Mesothelial cell of epicardium (in vitro differentiated cells): ENCODE results near the gene EXOC6. TPM values are rescaled to one million over a fixed set of nuclear protein-coding genes. Genes with fewer than 3 reads are reported as not detected.

Experiments used
- DNase-seq, 2 experiments: peaks; one replicate each; pipeline ENCODE4 v3.0.0; 2021; ENCODE audit warnings: low spot score in 2 of 2; ENCODE audit not compliant: unreplicated experiment in 2 of 2
- H3K27ac Mint-ChIP-seq: 2 replicates; pipeline ENCODE4 v1.8.0; 2021; ENCODE audit warnings: mixed read lengths
- H3K27me3 Mint-ChIP-seq: 2 replicates; pipeline ENCODE4 v1.8.0; 2021; ENCODE audit warnings: low read depth, mixed read lengths
- H3K36me3 Mint-ChIP-seq: 2 replicates; pipeline ENCODE4 v1.8.0; 2021; ENCODE audit warnings: mixed read lengths
- H3K4me1 Mint-ChIP-seq: 2 replicates; pipeline ENCODE4 v1.8.0; 2021; ENCODE audit warnings: mixed read lengths
- H3K4me3 Mint-ChIP-seq: 2 replicates; pipeline ENCODE4 v1.8.0; 2021; ENCODE audit warnings: mild to moderate bottlenecking, moderate library complexity, mixed read lengths
- H3K9me3 Mint-ChIP-seq: 2 replicates; pipeline ENCODE4 v1.8.0; 2021; ENCODE audit warnings: mixed read lengths
- total RNA-seq: library from RNA; stranded (reverse); gene quantifications from 3 replicates; pipeline ENCODE4 v1.2.1, GENCODE V29; 2021
- TF ChIP-seq, protein P1 (sequence below): fragments of 200-600 bp; sonication (generic); IDR thresholded peaks from one replicate; pipeline ENCODE4 v1.5.0; 2021; ENCODE audit warnings: antibody characterized with exemption; ENCODE audit not compliant: unreplicated experiment

EXOC6 gene
- total RNA-seq, 1 donor from 2014 or later: 11.6 TPM

DNA sequence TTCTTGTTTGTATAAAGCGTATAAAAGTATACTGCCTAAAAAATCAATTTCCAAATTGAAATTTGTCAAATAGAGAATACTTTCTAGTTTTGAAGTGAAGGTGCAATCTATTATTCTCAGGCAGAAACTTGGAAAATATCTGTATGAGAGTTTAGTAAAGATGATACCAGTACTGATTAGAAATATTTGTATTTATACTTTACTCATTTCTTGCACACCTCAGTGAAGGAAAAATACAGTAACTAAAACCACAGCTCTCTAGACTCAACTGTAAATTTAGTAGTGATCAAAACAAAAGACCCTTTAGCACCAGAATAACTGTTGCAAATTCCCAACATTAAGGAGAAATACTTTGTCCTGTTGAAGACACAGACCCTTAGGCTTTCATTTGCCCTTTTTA, 140.9 kb downstream of the EXOC6 start:
- Mint-ChIP-seq H3K27me3 (no peaks in the 10 kb centered on the region), H3K4me3 (no peak overlapping the region), H3K36me3 (peaks cover 3% of the 10 kb centered on the region), H3K27ac (no peak overlapping the region), H3K9me3 (no peaks in the 10 kb centered on the region), H3K4me1 (peaks cover 18% of the 10 kb centered on the region)
- TF ChIP-seq, protein P1, sequence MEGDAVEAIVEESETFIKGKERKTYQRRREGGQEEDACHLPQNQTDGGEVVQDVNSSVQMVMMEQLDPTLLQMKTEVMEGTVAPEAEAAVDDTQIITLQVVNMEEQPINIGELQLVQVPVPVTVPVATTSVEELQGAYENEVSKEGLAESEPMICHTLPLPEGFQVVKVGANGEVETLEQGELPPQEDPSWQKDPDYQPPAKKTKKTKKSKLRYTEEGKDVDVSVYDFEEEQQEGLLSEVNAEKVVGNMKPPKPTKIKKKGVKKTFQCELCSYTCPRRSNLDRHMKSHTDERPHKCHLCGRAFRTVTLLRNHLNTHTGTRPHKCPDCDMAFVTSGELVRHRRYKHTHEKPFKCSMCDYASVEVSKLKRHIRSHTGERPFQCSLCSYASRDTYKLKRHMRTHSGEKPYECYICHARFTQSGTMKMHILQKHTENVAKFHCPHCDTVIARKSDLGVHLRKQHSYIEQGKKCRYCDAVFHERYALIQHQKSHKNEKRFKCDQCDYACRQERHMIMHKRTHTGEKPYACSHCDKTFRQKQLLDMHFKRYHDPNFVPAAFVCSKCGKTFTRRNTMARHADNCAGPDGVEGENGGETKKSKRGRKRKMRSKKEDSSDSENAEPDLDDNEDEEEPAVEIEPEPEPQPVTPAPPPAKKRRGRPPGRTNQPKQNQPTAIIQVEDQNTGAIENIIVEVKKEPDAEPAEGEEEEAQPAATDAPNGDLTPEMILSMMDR: no peak
- no peak for DNase-seq

DNA sequence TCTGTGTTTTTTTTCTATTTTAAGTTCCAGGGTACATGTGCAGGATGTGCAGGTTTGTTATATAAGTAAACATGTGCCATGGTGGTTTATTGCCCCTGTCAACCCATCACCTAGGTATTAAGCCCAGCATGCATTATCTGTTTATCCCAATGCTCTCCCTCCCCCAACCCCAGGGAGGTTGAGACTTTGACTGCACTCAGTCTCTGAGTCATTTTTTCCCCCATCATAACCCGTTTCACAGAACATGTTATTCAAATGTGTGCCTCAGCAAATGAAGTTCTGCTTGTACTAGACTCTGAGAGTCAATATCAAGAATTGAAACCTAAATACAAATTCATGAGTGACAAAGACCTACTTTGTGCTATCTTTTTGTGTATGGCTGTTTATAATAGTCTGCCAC, 142.3 kb downstream of the EXOC6 start:
- Mint-ChIP-seq H3K4me1 (peaks cover 20% of the 10 kb centered on the region), H3K4me3 (no peak overlapping the region), H3K36me3 (no peaks in the 10 kb centered on the region), H3K27me3 (no peaks in the 10 kb centered on the region), H3K9me3 (no peaks in the 10 kb centered on the region), H3K27ac (no peak overlapping the region)
- TF ChIP-seq, protein P1: no peak
- DNase-seq: no peak

DNA sequence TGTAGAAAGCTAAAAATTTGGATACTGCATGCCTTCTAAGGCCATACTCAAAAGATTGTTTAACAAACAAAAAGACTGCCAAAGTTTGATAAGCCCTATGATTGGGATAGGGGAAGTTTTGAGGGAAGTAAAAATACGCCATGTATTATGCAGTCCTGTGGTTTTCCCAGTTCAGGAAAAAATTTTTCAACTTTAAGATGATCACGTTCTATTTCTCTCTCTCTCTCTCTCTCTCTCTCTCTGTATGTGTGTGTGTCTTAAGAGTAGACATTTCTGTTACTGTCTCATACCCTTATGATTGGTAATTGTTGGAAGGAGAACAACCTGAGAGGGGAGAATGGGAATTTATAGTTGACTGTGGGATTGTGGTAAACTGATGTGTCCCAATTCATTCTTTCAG, 143.2 kb downstream of the EXOC6 start:
- Mint-ChIP-seq H3K27ac (no peak overlapping the region), H3K27me3 (no peaks in the 10 kb centered on the region), H3K9me3 (no peaks in the 10 kb centered on the region), H3K4me1 (peaks cover 22% of the 10 kb centered on the region), H3K36me3 (no peaks in the 10 kb centered on the region), H3K4me3 (no peak overlapping the region)
- TF ChIP-seq, protein P1: no peak
- DNase-seq: no peak

DNA sequence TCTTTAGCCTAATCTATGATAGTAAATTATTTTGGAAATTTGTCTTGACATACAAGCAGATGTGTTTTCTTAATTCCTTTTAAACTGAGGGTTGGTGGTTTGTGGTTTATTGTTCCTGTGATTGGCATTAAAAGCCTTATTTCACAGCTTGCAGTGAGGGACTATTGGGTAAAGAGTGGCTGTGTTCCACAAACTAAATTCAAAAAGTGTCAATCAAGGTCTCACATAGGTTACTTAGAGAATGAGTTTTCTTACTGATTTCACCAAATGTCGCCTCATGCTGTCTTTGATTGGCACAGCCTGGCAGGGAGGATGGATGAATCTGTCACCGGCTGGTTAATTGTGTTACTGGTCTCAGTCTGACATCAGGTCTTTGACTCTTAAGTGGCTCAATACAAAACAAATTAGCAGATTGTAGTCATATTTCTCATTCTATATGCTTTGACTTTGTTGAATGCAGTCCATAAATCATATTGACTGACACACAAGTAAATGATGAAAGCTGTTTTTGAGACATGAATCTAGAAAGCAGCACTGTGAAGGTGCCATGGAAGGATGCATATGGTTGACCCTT, 145.5 kb downstream of the EXOC6 start:
- DNase-seq: no peak
- Mint-ChIP-seq H3K9me3 (no peaks in the 10 kb centered on the region), H3K36me3 (peaks cover 3% of the 10 kb centered on the region), H3K4me1 (peaks cover 22% of the 10 kb centered on the region), H3K27ac (no peak overlapping the region), H3K4me3 (no peak overlapping the region), H3K27me3 (no peaks in the 10 kb centered on the region)
- TF ChIP-seq, protein P1: no peak

DNA sequence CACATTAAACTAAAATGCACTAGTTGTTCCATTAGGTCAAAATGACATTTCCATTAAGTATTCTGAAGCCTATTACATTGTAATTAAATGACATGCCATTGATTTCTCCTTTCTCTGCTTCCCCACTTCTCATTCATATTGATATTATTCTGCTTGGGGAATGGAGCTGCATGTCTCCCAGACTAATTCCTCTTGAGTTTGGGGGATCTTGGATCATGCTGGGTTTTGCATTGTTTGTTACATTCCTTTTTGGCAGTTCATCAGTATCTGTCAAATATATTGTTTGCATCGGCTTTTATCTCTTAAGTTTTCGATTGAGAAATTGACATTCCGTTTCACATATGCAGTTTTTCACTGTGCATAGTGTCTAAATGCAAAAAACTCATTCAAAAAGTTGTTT, 147.2 kb downstream of the EXOC6 start:
- no peak for DNase-seq
- H3K9me3 Mint-ChIP-seq: no peaks in the 10 kb centered on the region
- peaks cover 19% of the 10 kb centered on the region for H3K4me1 Mint-ChIP-seq
- TF ChIP-seq, protein P1: no peak
- H3K4me3 Mint-ChIP-seq: no peak overlapping the region
- H3K36me3 Mint-ChIP-seq: peaks cover 3% of the 10 kb centered on the region
- no peaks in the 10 kb centered on the region for H3K27me3 Mint-ChIP-seq
- no peak overlapping the region for H3K27ac Mint-ChIP-seq

DNA sequence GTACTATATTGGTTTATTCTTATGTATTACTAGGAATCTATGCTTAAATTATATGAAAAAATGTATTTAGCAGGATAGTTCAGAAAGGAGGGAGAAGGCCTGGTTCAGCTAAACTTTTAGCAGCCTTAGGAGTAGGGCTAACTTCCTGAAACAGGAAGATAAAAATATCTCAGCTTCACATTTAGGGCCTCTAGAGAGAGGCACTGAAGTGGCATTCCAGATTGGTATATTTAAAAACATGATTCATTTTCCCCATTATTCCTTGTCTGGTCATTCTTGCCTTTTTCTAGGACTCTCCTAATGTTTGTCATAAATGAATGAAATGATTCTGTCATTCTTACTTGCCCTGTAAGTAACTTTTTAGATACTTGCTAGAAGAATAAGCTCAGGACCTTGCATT, 149.3 kb downstream of the EXOC6 start:
- H3K4me1 Mint-ChIP-seq: peaks cover 16% of the 10 kb centered on the region
- TF ChIP-seq, protein P1: no peak
- DNase-seq: no peak
- no peaks in the 10 kb centered on the region for H3K9me3 Mint-ChIP-seq
- no peaks in the 10 kb centered on the region for H3K27me3 Mint-ChIP-seq
- peaks cover 3% of the 10 kb centered on the region for H3K36me3 Mint-ChIP-seq
- H3K4me3 Mint-ChIP-seq: no peak overlapping the region
- peak overlapping the region; percentile 16 for H3K27ac Mint-ChIP-seq
